ENCODE data around the gene CAMK2D. TPM values are rescaled to one million over a fixed set of nuclear protein-coding genes. Genes with fewer than 3 reads are reported as not detected.

CAMK2D gene
- total and polyA plus RNA-seq, 2 experiments from 2014 or later, result 4.9 to 14.6 TPM

DNA sequence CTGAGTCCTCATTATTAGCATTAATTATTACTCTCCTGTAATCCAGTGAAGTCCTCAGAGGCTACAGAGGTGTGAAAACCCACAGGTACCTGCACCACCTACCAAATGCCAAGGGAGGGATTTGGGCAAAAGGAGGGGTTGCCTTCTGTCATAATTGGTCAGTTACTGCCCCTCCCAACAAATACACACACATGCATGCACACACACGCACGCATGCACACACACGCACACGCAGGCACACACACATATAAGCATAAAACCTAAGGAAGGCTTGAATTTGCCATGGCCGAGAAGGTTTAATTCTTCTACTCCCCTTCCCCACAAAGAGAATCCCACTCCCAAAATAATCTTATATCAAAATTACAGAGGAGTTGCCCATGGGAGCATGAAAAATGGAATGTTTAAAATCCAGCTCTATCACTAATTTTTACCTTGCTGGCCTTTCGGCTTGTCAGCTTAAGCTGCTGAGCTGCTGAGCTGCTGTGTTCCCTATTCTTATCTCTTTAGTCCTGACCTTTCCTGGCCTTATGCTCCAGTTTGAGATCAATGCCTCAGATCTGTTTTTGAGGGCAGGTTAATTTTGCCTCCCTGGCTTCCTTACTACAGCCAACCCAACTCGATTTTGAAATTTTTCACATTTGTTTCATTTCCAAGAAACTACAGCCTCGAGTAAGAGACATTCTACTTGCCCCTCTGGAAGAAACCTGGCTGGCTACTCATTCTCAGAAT lies 95.0 kb downstream of the CAMK2D start:
- no peak overlapping the region for H2AFZ ChIP-seq
- Mint-ChIP-seq H3K27me3 (ENCODE audit: insufficient read depth, low read depth, poor library complexity) (no peaks in the 10 kb centered on the region), H3K36me3 (ENCODE audit: low read depth) (no peaks in the 10 kb centered on the region), H3K4me1 (peaks cover 3% of the 10 kb centered on the region; the same call in 1 of the 3 replicates), H3K27ac (no peak overlapping the region), H3K9me3 (no peaks in the 10 kb centered on the region), H3K4me3 (no peak overlapping the region)
- H4K20me1 ChIP-seq (replicated peaks; ENCODE audit: insufficient read depth), result no peaks in the 10 kb centered on the region
- no peaks in the 10 kb centered on the region for H3K79me2 ChIP-seq (replicated peaks; ENCODE audit: insufficient read depth)
- no peaks in the 10 kb centered on the region for H3K36me3 ChIP-seq (ENCODE audit: insufficient read depth)
- H3F3A ChIP-seq (replicated peaks; ENCODE audit: low read depth), result no peaks in the 10 kb centered on the region
- ATAC-seq, result no peak
- TF ChIP-seq ZNF114 (CRISPR knock-in tag; IDR thresholded peaks at IDR 0.05) (no peak), EZH2 (IDR thresholded peaks at IDR 0.05; ENCODE audit: low read depth, unreplicated experiment) (no peak), CREB1 (CRISPR knock-in tag; IDR thresholded peaks at IDR 0.05; ENCODE audit: low read depth) (no peak), JUNB (IDR thresholded peaks at IDR 0.05; ENCODE audit: unreplicated experiment) (no peak), NANOG (IDR thresholded peaks at IDR 0.05; ENCODE audit: borderline replicate concordance) (no peak), POLR2AphosphoS5 (IDR thresholded peaks at IDR 0.05; ENCODE audit: low read depth) (no peak), STAT1 (IDR thresholded peaks at IDR 0.05; ENCODE audit: unreplicated experiment) (no peak), EZH2phosphoT487 (IDR thresholded peaks at IDR 0.05; ENCODE audit: unreplicated experiment) (no peak), ZNF331 (CRISPR knock-in tag; IDR thresholded peaks at IDR 0.05; ENCODE audit: low read depth) (no peak)
- TF ChIP-seq, protein P1, sequence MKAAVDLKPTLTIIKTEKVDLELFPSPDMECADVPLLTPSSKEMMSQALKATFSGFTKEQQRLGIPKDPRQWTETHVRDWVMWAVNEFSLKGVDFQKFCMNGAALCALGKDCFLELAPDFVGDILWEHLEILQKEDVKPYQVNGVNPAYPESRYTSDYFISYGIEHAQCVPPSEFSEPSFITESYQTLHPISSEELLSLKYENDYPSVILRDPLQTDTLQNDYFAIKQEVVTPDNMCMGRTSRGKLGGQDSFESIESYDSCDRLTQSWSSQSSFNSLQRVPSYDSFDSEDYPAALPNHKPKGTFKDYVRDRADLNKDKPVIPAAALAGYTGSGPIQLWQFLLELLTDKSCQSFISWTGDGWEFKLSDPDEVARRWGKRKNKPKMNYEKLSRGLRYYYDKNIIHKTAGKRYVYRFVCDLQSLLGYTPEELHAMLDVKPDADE (IDR thresholded peaks at IDR 0.05), result no peak
- TF ChIP-seq, protein P2, sequence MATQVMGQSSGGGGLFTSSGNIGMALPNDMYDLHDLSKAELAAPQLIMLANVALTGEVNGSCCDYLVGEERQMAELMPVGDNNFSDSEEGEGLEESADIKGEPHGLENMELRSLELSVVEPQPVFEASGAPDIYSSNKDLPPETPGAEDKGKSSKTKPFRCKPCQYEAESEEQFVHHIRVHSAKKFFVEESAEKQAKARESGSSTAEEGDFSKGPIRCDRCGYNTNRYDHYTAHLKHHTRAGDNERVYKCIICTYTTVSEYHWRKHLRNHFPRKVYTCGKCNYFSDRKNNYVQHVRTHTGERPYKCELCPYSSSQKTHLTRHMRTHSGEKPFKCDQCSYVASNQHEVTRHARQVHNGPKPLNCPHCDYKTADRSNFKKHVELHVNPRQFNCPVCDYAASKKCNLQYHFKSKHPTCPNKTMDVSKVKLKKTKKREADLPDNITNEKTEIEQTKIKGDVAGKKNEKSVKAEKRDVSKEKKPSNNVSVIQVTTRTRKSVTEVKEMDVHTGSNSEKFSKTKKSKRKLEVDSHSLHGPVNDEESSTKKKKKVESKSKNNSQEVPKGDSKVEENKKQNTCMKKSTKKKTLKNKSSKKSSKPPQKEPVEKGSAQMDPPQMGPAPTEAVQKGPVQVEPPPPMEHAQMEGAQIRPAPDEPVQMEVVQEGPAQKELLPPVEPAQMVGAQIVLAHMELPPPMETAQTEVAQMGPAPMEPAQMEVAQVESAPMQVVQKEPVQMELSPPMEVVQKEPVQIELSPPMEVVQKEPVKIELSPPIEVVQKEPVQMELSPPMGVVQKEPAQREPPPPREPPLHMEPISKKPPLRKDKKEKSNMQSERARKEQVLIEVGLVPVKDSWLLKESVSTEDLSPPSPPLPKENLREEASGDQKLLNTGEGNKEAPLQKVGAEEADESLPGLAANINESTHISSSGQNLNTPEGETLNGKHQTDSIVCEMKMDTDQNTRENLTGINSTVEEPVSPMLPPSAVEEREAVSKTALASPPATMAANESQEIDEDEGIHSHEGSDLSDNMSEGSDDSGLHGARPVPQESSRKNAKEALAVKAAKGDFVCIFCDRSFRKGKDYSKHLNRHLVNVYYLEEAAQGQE (IDR thresholded peaks at IDR 0.05; ENCODE audit: unreplicated experiment), result no peak
- TF ChIP-seq, protein P3, sequence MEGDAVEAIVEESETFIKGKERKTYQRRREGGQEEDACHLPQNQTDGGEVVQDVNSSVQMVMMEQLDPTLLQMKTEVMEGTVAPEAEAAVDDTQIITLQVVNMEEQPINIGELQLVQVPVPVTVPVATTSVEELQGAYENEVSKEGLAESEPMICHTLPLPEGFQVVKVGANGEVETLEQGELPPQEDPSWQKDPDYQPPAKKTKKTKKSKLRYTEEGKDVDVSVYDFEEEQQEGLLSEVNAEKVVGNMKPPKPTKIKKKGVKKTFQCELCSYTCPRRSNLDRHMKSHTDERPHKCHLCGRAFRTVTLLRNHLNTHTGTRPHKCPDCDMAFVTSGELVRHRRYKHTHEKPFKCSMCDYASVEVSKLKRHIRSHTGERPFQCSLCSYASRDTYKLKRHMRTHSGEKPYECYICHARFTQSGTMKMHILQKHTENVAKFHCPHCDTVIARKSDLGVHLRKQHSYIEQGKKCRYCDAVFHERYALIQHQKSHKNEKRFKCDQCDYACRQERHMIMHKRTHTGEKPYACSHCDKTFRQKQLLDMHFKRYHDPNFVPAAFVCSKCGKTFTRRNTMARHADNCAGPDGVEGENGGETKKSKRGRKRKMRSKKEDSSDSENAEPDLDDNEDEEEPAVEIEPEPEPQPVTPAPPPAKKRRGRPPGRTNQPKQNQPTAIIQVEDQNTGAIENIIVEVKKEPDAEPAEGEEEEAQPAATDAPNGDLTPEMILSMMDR (conservative IDR thresholded peaks at IDR 0.05; ENCODE audit: low read depth in 2 of 2), result no peak
- TF ChIP-seq, protein P4, sequence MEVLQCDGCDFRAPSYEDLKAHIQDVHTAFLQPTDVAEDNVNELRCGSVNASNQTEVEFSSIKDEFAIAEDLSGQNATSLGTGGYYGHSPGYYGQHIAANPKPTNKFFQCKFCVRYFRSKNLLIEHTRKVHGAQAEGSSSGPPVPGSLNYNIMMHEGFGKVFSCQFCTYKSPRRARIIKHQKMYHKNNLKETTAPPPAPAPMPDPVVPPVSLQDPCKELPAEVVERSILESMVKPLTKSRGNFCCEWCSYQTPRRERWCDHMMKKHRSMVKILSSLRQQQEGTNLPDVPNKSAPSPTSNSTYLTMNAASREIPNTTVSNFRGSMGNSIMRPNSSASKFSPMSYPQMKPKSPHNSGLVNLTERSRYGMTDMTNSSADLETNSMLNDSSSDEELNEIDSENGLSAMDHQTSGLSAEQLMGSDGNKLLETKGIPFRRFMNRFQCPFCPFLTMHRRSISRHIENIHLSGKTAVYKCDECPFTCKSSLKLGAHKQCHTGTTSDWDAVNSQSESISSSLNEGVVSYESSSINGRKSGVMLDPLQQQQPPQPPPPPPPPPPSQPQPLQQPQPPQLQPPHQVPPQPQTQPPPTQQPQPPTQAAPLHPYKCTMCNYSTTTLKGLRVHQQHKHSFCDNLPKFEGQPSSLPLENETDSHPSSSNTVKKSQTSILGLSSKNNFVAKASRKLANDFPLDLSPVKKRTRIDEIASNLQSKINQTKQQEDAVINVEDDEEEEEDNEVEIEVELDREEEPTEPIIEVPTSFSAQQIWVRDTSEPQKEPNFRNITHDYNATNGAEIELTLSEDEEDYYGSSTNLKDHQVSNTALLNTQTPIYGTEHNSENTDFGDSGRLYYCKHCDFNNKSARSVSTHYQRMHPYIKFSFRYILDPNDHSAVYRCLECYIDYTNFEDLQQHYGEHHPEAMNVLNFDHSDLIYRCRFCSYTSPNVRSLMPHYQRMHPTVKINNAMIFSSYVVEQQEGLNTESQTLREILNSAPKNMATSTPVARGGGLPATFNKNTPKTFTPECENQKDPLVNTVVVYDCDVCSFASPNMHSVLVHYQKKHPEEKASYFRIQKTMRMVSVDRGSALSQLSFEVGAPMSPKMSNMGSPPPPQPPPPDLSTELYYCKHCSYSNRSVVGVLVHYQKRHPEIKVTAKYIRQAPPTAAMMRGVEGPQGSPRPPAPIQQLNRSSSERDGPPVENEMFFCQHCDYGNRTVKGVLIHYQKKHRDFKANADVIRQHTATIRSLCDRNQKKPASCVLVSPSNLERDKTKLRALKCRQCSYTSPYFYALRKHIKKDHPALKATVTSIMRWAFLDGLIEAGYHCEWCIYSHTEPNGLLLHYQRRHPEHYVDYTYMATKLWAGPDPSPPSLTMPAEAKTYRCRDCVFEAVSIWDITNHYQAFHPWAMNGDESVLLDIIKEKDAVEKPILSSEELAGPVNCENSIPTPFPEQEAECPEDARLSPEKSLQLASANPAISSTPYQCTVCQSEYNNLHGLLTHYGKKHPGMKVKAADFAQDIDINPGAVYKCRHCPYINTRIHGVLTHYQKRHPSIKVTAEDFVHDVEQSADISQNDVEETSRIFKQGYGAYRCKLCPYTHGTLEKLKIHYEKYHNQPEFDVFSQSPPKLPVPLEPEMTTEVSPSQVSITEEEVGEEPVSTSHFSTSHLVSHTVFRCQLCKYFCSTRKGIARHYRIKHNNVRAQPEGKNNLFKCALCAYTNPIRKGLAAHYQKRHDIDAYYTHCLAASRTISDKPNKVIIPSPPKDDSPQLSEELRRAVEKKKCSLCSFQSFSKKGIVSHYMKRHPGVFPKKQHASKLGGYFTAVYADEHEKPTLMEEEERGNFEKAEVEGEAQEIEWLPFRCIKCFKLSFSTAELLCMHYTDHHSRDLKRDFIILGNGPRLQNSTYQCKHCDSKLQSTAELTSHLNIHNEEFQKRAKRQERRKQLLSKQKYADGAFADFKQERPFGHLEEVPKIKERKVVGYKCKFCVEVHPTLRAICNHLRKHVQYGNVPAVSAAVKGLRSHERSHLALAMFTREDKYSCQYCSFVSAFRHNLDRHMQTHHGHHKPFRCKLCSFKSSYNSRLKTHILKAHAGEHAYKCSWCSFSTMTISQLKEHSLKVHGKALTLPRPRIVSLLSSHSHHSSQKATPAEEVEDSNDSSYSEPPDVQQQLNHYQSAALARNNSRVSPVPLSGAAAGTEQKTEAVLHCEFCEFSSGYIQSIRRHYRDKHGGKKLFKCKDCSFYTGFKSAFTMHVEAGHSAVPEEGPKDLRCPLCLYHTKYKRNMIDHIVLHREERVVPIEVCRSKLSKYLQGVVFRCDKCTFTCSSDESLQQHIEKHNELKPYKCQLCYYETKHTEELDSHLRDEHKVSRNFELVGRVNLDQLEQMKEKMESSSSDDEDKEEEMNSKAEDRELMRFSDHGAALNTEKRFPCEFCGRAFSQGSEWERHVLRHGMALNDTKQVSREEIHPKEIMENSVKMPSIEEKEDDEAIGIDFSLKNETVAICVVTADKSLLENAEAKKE (CRISPR knock-in tag; IDR thresholded peaks at IDR 0.05), result no peak
- no peak overlapping the region for H3K27ac ChIP-seq (ENCODE audit: low read depth)
- no peaks in the 10 kb centered on the region for H3K27me3 ChIP-seq (ENCODE audit: insufficient read depth)
- no peak for DNase-seq (ENCODE audit: low spot score)
- no peaks in the 10 kb centered on the region for H3K4me1 ChIP-seq (ENCODE audit: insufficient read depth)
- H3K4me2 ChIP-seq, result no peak overlapping the region
- H3K9me2 ChIP-seq (ENCODE audit: insufficient read depth), result no peaks in the 10 kb centered on the region
- H3K4me3 ChIP-seq, result no peak overlapping the region
